Spleen (tissue), 7 donors: Measurements from ENCODE around the gene CRELD2.

Experiments used
- CTCF ChIP-seq, 11 experiments: fragments of 200-600 bp in 7 of 11; fragments of 450-650 bp in 4 of 11; sonication (generic) in 4 of 11; IDR thresholded peaks in 8 of 11; conservative IDR thresholded peaks in 3 of 11; 1 replicate in 7 of 11; 2 replicates in 4 of 11; pipeline versions ENCODE4 v1.4.0 to v1.8.0; 2016 to 2021; ENCODE audit warnings: antibody characterized with exemption in 11 of 11, inconsistent platforms in 4 of 11, mild to moderate bottlenecking in 1 of 11
- POLR2AphosphoS5 ChIP-seq, 3 donors: sonication (generic); formaldehyde crosslinking; IDR thresholded peaks; one replicate each; pipeline ENCODE4 v1.5.1; 2017; ENCODE audit warnings: antibody characterized with exemption in 3 of 3
- donor health status: DM: no; HTN: no; CAD: no; lungs with moderate emphysema.
- donor health status: DM: no; HTN: no; CAD: no.
- donor health status: DM: no; HTN: no; CAD: no.

- no peak for TF ChIP-seq POLR2AphosphoS5 (IDR thresholded peaks at IDR 0.05)
- no peak for TF ChIP-seq CTCF (IDR thresholded peaks at IDR 0.05 in 8 of 11, conservative IDR thresholded peaks at IDR 0.05 in 3 of 11)
These were observed 35.9 kb downstream of the CRELD2 start for GRCh38 chr22:49954354-49954753.
